Stomach (tissue), 4 donors: Measurements from ENCODE around the gene HEPHL1.

ENCODE experiments used
- EP300 ChIP-seq: sonication (generic); formaldehyde crosslinking; IDR thresholded peaks from one replicate; pipeline ENCODE4 v1.6.1; 2017; ENCODE audit warnings: antibody characterized with exemption
- POLR2A ChIP-seq, 4 donors: fragments of 450-650 bp; IDR thresholded peaks; one replicate each; pipeline ENCODE4 v1.6.1; 2016; ENCODE audit warnings: antibody characterized with exemption in 4 of 4, control low read depth in 2 of 4, mild to moderate bottlenecking in 1 of 4, moderate library complexity in 1 of 4
- TF ChIP-seq, protein P1 (sequence below), 7 experiments: fragments of 450-650 bp in 4 of 7; fragments of 200-600 bp in 3 of 7; sonication (generic) in 3 of 7; IDR thresholded peaks; one replicate each; pipeline ENCODE4 v1.5.1; 2016 to 2019; ENCODE audit warnings: antibody characterized with exemption in 7 of 7, control low read depth in 2 of 7, mild to moderate bottlenecking in 1 of 7

DNA sequence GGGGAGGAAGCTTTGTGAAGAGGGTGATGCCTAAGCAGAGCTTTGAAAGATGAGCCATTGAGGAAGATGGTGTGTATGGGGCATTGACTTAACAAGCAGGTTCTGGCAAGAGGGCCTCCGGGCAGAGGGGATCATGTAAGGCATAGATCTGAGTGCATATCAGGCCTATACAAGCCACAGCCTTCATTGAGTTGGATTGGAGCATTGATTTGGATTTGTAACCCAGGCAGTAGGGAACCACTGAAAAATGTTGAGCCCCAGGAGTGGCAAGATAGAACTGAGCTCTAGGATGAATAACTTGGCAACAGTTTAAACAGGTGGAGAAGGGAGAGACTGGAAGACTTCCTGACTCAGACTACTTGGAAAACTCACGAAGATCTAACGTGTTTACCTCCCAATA lies 128.9 kb downstream of the HEPHL1 start:
- no peak for TF ChIP-seq POLR2A (IDR thresholded peaks at IDR 0.05)
- TF ChIP-seq, protein P1, sequence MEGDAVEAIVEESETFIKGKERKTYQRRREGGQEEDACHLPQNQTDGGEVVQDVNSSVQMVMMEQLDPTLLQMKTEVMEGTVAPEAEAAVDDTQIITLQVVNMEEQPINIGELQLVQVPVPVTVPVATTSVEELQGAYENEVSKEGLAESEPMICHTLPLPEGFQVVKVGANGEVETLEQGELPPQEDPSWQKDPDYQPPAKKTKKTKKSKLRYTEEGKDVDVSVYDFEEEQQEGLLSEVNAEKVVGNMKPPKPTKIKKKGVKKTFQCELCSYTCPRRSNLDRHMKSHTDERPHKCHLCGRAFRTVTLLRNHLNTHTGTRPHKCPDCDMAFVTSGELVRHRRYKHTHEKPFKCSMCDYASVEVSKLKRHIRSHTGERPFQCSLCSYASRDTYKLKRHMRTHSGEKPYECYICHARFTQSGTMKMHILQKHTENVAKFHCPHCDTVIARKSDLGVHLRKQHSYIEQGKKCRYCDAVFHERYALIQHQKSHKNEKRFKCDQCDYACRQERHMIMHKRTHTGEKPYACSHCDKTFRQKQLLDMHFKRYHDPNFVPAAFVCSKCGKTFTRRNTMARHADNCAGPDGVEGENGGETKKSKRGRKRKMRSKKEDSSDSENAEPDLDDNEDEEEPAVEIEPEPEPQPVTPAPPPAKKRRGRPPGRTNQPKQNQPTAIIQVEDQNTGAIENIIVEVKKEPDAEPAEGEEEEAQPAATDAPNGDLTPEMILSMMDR (IDR thresholded peaks at IDR 0.05): no peak
- no peak for TF ChIP-seq EP300
